SK-N-SH treated with all-trans-retinoic acid at 6 μM for 48 hours (cell line): Measurements from ENCODE around the gene KCNQ5.

Experiments used
- ATAC-seq: fragments of 200-7000 bp; cut with Tn5 transposase; 3 replicates; pipeline ENCODE4 v1.9.1; 2020; ENCODE audit warnings: mild to moderate bottlenecking, moderate library complexity
- BACH2 ChIP-seq: fragments of 250-450 bp; sonication (Bioruptor Pico); IDR thresholded peaks from 2 replicates; pipeline ENCODE4 v1.9.0; 2021; ENCODE audit warnings: mild to moderate bottlenecking, borderline replicate concordance
- CREB5 ChIP-seq: fragments of 250-450 bp; sonication (Bioruptor Pico); IDR thresholded peaks from 2 replicates; pipeline ENCODE4 v1.5.1; 2020; ENCODE audit warnings: low read depth, mild to moderate bottlenecking, moderate library complexity
- CSDC2 ChIP-seq: fragments of 250-450 bp; sonication (Bioruptor Pico); IDR thresholded peaks from 2 replicates; pipeline ENCODE4 v1.5.0; 2020; ENCODE audit warnings: mild to moderate bottlenecking, moderate library complexity
- CSRNP3 ChIP-seq: fragments of 250-450 bp; sonication (Bioruptor Pico); IDR thresholded peaks from 2 replicates; pipeline ENCODE4 v1.5.1; 2021; ENCODE audit warnings: mild to moderate bottlenecking, moderate library complexity
- ESRRG ChIP-seq: fragments of 250-450 bp; sonication (Bioruptor Pico); IDR thresholded peaks from 2 replicates; pipeline ENCODE4 v1.6.1; 2021; ENCODE audit warnings: mild to moderate bottlenecking
- GLIS3 ChIP-seq: fragments of 250-450 bp; sonication (Bioruptor Pico); IDR thresholded peaks from 2 replicates; pipeline ENCODE4 v1.5.0; 2020; ENCODE audit warnings: mild to moderate bottlenecking, moderate library complexity
- ISL1 ChIP-seq: fragments of 250-450 bp; sonication (Bioruptor Pico); IDR thresholded peaks from 2 replicates; pipeline ENCODE4 v2.1.2; 2022; ENCODE audit warnings: mild to moderate bottlenecking, moderate library complexity
- OSR1 ChIP-seq: fragments of 250-450 bp; sonication (Bioruptor Pico); IDR thresholded peaks from 2 replicates; pipeline ENCODE4 v1.8.0; 2022; ENCODE audit warnings: moderate library complexity, mild to moderate bottlenecking, inconsistent platforms
- PATZ1 ChIP-seq: fragments of 250-450 bp; sonication (Bioruptor Pico); IDR thresholded peaks from 2 replicates; pipeline ENCODE4 v1.8.0; 2020; ENCODE audit warnings: mild to moderate bottlenecking, moderate library complexity, borderline replicate concordance
- POU6F1 ChIP-seq: fragments of 250-450 bp; sonication (Bioruptor Pico); IDR thresholded peaks from 2 replicates; pipeline ENCODE4 v1.8.0; 2021; ENCODE audit warnings: low read depth, mild to moderate bottlenecking, moderate library complexity, borderline replicate concordance
- PPARA ChIP-seq: fragments of 250-450 bp; sonication (Bioruptor Pico); IDR thresholded peaks from 2 replicates; pipeline ENCODE4 v1.5.0; 2020; ENCODE audit warnings: mild to moderate bottlenecking, borderline replicate concordance
- RARB ChIP-seq: fragments of 250-450 bp; sonication (Bioruptor Pico); IDR thresholded peaks from 2 replicates; pipeline ENCODE4 v1.8.0; 2021; ENCODE audit warnings: mild to moderate bottlenecking, moderate library complexity
- SNAI2 ChIP-seq: fragments of 250-450 bp; sonication (Bioruptor Pico); IDR thresholded peaks from 2 replicates; pipeline ENCODE4 v1.5.0; 2020; ENCODE audit warnings: mild to moderate bottlenecking, moderate library complexity
- TOX ChIP-seq: fragments of 250-450 bp; sonication (Bioruptor Pico); IDR thresholded peaks from 2 replicates; pipeline ENCODE4 v1.8.0; 2021; ENCODE audit warnings: mild to moderate bottlenecking, moderate library complexity, borderline replicate concordance
- ZC3H10 ChIP-seq: fragments of 250-450 bp; sonication (Bioruptor Pico); IDR thresholded peaks from 2 replicates; pipeline ENCODE4 v1.5.1; 2021; ENCODE audit warnings: mild to moderate bottlenecking, moderate library complexity
- ZFP3 ChIP-seq: fragments of 250-450 bp; sonication (Bioruptor Pico); IDR thresholded peaks from 2 replicates; pipeline ENCODE4 v1.5.0; 2020; ENCODE audit warnings: mild to moderate bottlenecking, moderate library complexity
- ZFP30 ChIP-seq: fragments of 450-650 bp; formaldehyde crosslinking; IDR thresholded peaks from 2 replicates; pipeline ENCODE4 v1.5.0; 2022; ENCODE audit warnings: mild to moderate bottlenecking, moderate library complexity
- ZNF70 ChIP-seq: fragments of 450-650 bp; formaldehyde crosslinking; IDR thresholded peaks from 2 replicates; pipeline ENCODE4 v1.5.0; 2020; ENCODE audit warnings: mild to moderate bottlenecking, moderate library complexity
- ZNF8 ChIP-seq: fragments of 450-650 bp; formaldehyde crosslinking; IDR thresholded peaks from 2 replicates; pipeline ENCODE4 v1.5.0; 2020; ENCODE audit warnings: mild to moderate bottlenecking, moderate library complexity

KCNQ5 gene

GRCh38 chr6:72761761-72762160 is 139.9 kb downstream of the KCNQ5 start:
- ATAC-seq: peak; percentile 61
- TF ChIP-seq ZFP30 (CRISPR knock-in tag) (no peak), ISL1 (CRISPR knock-in tag) (peak; percentile 36; the same call in 1 of the 2 replicates), ZC3H10 (CRISPR knock-in tag) (no peak)

- ATAC-seq: no peak
These were observed 147.7 kb downstream of the KCNQ5 start for GRCh38 chr6:72769459-72770125.

GRCh38 chr6:72770959-72771358 is 149.1 kb downstream of the KCNQ5 start:
- TF ChIP-seq BACH2: no peak
- no peak for TF ChIP-seq ESRRG (CRISPR knock-in tag)
- TF ChIP-seq OSR1: no peak
- TF ChIP-seq GLIS3 (CRISPR knock-in tag): no peak
- TF ChIP-seq ZFP3 (CRISPR knock-in tag): no peak
- no peak for TF ChIP-seq ISL1 (CRISPR knock-in tag)
- no peak for TF ChIP-seq CSDC2 (CRISPR knock-in tag)
- no peak for TF ChIP-seq ZNF8 (CRISPR knock-in tag)
- TF ChIP-seq PPARA (CRISPR knock-in tag): no peak
- no peak for TF ChIP-seq PATZ1 (CRISPR knock-in tag)
- TF ChIP-seq ZC3H10 (CRISPR knock-in tag): no peak
- no peak for TF ChIP-seq RARB (CRISPR knock-in tag)
- no peak for TF ChIP-seq POU6F1 (CRISPR knock-in tag)
- TF ChIP-seq TOX (CRISPR knock-in tag): no peak
- no peak for TF ChIP-seq SNAI2 (CRISPR knock-in tag)
- ATAC-seq: no peak

More at GRCh38 chr6:72769459-72770125, 147.7 kb downstream of the KCNQ5 start:
- no peak for TF ChIP-seq ZFP3 (CRISPR knock-in tag)

- no peak for ATAC-seq
- TF ChIP-seq ZNF8 (CRISPR knock-in tag) (no peak), CREB5 (CRISPR knock-in tag) (no peak), BACH2 (no peak), GLIS3 (CRISPR knock-in tag) (no peak), OSR1 (no peak), ZFP3 (CRISPR knock-in tag) (no peak), ZNF70 (CRISPR knock-in tag) (no peak), ZC3H10 (CRISPR knock-in tag) (no peak), PATZ1 (CRISPR knock-in tag) (no peak), CSRNP3 (CRISPR knock-in tag) (no peak), ISL1 (CRISPR knock-in tag) (no peak), SNAI2 (CRISPR knock-in tag) (no peak)
These were observed 154.6 kb downstream of the KCNQ5 start for GRCh38 chr6:72776456-72776855.
